HUES48 (cell line): ENCODE measurements around the gene YTHDF2.
"Not testable (repeated sequence)": the region's sequence is repeated elsewhere in the genome, so short reads cannot be mapped to it uniquely, and the experiment has no call there.

ENCODE experiments used
- H3K27ac ChIP-seq: one replicate; pipeline ENCODE4 v1.7.0; 2013; ENCODE audit warnings: low read depth, low read length, inconsistent platforms
- H3K27me3 ChIP-seq: 2 replicates; pipeline ENCODE4 v1.6.1; 2013; ENCODE audit warnings: mild to moderate bottlenecking, low read length; ENCODE audit not compliant: control insufficient read depth, insufficient read depth
- H3K36me3 ChIP-seq: 2 replicates; pipeline ENCODE4 v1.6.1; 2013; ENCODE audit warnings: low read length; ENCODE audit not compliant: control insufficient read depth, insufficient read depth
- H3K4me1 ChIP-seq: 2 replicates; pipeline ENCODE4 v1.6.1; 2013; ENCODE audit warnings: mild to moderate bottlenecking, low read length; ENCODE audit not compliant: control insufficient read depth, insufficient read depth
- H3K4me3 ChIP-seq: 2 replicates; pipeline ENCODE4 v1.5.1; 2013; ENCODE audit warnings: mild to moderate bottlenecking, low read depth, low read length
- H3K9ac ChIP-seq: 2 replicates; pipeline ENCODE4 v1.6.1; 2013; ENCODE audit warnings: mild to moderate bottlenecking, low read depth, low read length, moderate library complexity
- H3K9me3 ChIP-seq: 2 replicates; pipeline ENCODE4 v1.6.1; 2013; ENCODE audit warnings: low read length; ENCODE audit not compliant: control insufficient read depth, insufficient read depth

The YTHDF2 gene

GRCh38 chr1:28736450-28737306, at the start of gene YTHDF2:
YTHDF2 (plus strand) TSS chr1:28736940; CDS start chr1:28737121, 181 bp downstream.
- peak within 1 kb of the TSS; percentile 73 for H3K4me3 ChIP-seq
- peaks cover 33% of the 10 kb centered on the region for H3K36me3 ChIP-seq
- H3K4me1 ChIP-seq: peaks cover 20% of the 10 kb centered on the region
- H3K27me3 ChIP-seq: no peaks in the 10 kb centered on the region
- peak within 1 kb of the TSS; percentile 99 for H3K27ac ChIP-seq
- H3K9me3 ChIP-seq: no peaks in the 10 kb centered on the region
- H3K9ac ChIP-seq: peak within 1 kb of the TSS; percentile 99

DNA sequence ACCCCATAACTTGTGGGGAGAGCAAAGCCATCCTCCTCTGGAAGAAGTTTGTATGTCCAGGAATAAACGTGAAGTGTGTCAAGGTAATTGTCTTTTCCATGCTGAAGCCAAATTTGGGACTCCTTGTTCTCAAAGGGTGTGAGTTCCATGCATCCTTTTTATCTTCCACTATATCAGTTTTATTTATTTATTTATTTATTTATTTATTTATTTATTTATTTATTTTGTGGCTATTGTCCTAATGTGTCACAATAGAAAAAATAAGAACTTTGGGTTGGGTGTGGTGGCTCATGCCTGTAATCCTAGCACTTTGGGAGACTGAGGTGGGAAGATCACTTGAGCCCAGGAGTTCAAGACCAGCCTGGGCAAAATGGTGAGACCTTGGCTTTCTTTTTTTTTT, 45.1 kb upstream of the YTHDF2 start:
- not testable (repeated sequence) for H3K9me3 ChIP-seq, H3K9ac ChIP-seq, H3K27ac ChIP-seq, H3K27me3 ChIP-seq, H3K4me3 ChIP-seq, H3K4me1 ChIP-seq
- peaks cover 44% of the 10 kb centered on the region for H3K36me3 ChIP-seq

- no peaks in the 10 kb centered on the region for H3K9me3 ChIP-seq
- H3K27ac ChIP-seq: no peak overlapping the region
- no peaks in the 10 kb centered on the region for H3K27me3 ChIP-seq
- H3K9ac ChIP-seq: no peak overlapping the region
- H3K4me3 ChIP-seq: no peak overlapping the region
- peaks cover 50% of the 10 kb centered on the region for H3K36me3 ChIP-seq
- H3K4me1 ChIP-seq: no peaks in the 10 kb centered on the region
These were observed 33.1 kb upstream of the YTHDF2 start for GRCh38 chr1:28703629-28704028.

- Histone ChIP-seq H3K36me3 (peaks cover 34% of the 10 kb centered on the region), H3K27ac (no peak overlapping the region), H3K9ac (no peak overlapping the region), H3K27me3 (no peaks in the 10 kb centered on the region), H3K4me1 (no peaks in the 10 kb centered on the region), H3K4me3 (no peak overlapping the region), H3K9me3 (no peaks in the 10 kb centered on the region)
These were observed 20.4 kb upstream of the YTHDF2 start for GRCh38 chr1:28716336-28716735.

- Histone ChIP-seq H3K27ac (no peak overlapping the region), H3K4me1 (no peaks in the 10 kb centered on the region), H3K9me3 (no peaks in the 10 kb centered on the region), H3K9ac (no peak overlapping the region), H3K4me3 (no peak overlapping the region), H3K36me3 (peaks cover 19% of the 10 kb centered on the region), H3K27me3 (no peaks in the 10 kb centered on the region)
These were observed 18.6 kb upstream of the YTHDF2 start for GRCh38 chr1:28718166-28718565.

- Histone ChIP-seq H3K9ac (no peak overlapping the region), H3K9me3 (no peaks in the 10 kb centered on the region), H3K27ac (no peak overlapping the region), H3K36me3 (peaks cover 13% of the 10 kb centered on the region), H3K4me3 (no peak overlapping the region), H3K4me1 (no peaks in the 10 kb centered on the region), H3K27me3 (no peaks in the 10 kb centered on the region)
These were observed 18.0 kb upstream of the YTHDF2 start for GRCh38 chr1:28718586-28719331.

DNA sequence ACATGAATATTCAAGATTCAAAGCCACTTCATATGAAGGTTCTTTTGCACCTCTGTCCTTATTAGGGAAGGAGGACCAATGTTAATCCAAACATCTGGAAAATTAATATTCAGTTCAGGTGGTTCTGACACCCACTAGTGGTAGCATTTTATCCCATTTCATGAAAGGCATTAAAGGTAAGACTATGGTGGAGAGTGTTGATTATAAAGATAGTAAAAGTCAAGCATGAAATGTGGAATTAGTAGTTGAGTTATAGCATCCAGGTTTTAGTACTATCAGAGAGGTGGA, 17.5 kb upstream of the YTHDF2 start:
- Histone ChIP-seq H3K9me3 (no peaks in the 10 kb centered on the region), H3K4me3 (no peak overlapping the region), H3K9ac (no peak overlapping the region), H3K27me3 (no peaks in the 10 kb centered on the region), H3K27ac (no peak overlapping the region), H3K4me1 (no peaks in the 10 kb centered on the region), H3K36me3 (peaks cover 9% of the 10 kb centered on the region)

DNA sequence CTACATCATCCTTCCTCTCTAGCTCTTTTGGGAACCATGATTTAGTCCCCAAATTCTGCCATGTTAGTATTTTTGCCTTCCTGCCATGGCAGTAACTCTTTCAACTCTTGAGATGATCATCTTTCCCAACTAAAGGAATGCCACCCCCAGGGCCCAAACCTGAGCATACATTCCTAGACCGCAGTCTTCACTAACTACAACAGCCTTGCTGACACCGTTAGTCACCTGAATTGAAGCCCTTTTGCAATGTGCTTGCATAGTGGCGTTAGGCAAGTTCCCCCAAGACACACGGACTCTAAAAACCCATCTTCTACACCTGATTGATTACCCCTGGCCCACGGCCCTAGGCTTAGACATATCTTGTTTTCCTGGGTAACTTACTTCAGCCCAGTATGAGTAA, 16.4 kb upstream of the YTHDF2 start:
- Histone ChIP-seq H3K4me1 (no peaks in the 10 kb centered on the region), H3K9me3 (no peaks in the 10 kb centered on the region), H3K9ac (no peak overlapping the region), H3K4me3 (no peak overlapping the region), H3K27me3 (no peaks in the 10 kb centered on the region), H3K36me3 (no peaks in the 10 kb centered on the region), H3K27ac (no peak overlapping the region)

DNA sequence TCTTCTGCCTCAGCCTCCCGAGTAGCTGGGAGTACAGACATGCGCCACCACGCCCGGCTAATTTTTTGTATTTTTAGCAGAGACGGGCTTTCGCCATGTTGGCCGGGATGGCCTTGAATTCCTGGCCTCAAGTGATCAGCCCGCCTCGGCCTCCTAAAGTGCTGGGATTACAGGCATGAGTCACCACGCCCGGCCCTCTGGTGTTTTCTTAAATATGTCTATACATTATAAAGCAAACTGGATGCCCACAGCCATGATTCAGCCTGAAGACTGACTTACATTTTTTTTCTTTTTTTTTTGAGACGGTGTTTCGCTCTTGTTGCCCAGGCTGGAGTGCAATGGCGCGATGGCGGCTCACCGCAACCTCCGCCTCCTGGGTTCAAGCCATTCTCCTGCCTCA, 14.8 kb upstream of the YTHDF2 start:
- not testable (repeated sequence) for H3K27me3 ChIP-seq, H3K9ac ChIP-seq, H3K36me3 ChIP-seq, H3K4me1 ChIP-seq, H3K9me3 ChIP-seq, H3K4me3 ChIP-seq, H3K27ac ChIP-seq

GRCh38 chr1:28725365-28725764, 11.4 kb upstream of the YTHDF2 start:
- not testable (repeated sequence) for H3K27ac ChIP-seq, H3K9me3 ChIP-seq, H3K36me3 ChIP-seq, H3K9ac ChIP-seq, H3K4me3 ChIP-seq, H3K4me1 ChIP-seq, H3K27me3 ChIP-seq

DNA sequence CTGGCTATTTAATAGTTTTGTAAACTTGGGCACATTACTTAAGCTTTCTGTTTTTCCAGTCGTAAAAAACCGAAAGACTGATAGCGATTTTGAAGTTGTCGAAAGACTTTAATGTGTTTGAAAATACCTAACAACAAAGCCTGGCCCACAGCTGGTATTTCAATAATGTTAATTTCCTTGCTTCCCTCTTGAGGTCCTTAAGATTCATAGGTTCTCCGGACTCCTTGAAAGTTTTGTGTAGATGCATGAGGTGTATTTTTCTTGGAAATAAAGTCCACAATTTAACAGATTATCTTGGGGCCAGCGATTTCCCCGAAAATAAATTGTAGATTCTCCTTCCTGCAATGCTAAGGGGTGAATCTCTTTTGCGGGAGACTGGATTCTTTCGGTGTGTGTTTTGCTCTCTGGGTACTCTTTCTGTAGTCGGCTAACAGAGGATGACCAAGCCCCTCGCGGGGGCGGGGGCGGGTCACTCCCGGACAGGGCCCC, 735 bp upstream of the YTHDF2 start:
- peak overlapping the region; percentile 99 for H3K9ac ChIP-seq
- peaks cover 20% of the 10 kb centered on the region for H3K4me1 ChIP-seq
- no peaks in the 10 kb centered on the region for H3K9me3 ChIP-seq
- peak overlapping the region; percentile 73 for H3K4me3 ChIP-seq
- peaks cover 27% of the 10 kb centered on the region for H3K36me3 ChIP-seq
- H3K27ac ChIP-seq: peak overlapping the region; percentile 99
- no peaks in the 10 kb centered on the region for H3K27me3 ChIP-seq
